Heart left ventricle (tissue), 16 donors: ENCODE measurements around the gene ZDHHC11. TPM values are rescaled to one million over a fixed set of nuclear protein-coding genes. Genes with fewer than 3 reads are reported as not detected.

Experiments
- ATAC-seq, 4 donors: fragments of 200-7000 bp; cut with Tn5 transposase; one replicate each; pipeline ENCODE4 v1.9.1; 2020 to 2022; ENCODE audit warnings: moderate library complexity in 4 of 4, mild to moderate bottlenecking in 3 of 4, moderate number of reproducible peaks in 1 of 4
- DNase-seq, 5 donors: peaks; one replicate each; pipeline ENCODE4 v3.0.0-alpha.2; 2020
- H3K27ac ChIP-seq, 12 donors: fragments of 200-600 bp; sonication (generic) in 4 of 12; one replicate each; pipeline versions ENCODE4 v1.5.0 to v1.8.0; 2016 to 2022; ENCODE audit warnings: mild to moderate bottlenecking in 2 of 12
- H3K27me3 ChIP-seq, 9 donors: fragments of 200-600 bp; sonication (generic) in 2 of 9; one replicate each; pipeline versions ENCODE4 v1.5.1 to v1.8.0; 2016 to 2022; ENCODE audit warnings: mild to moderate bottlenecking in 3 of 9
- H3K36me3 ChIP-seq, 9 donors: fragments of 200-600 bp; sonication (generic) in 2 of 9; one replicate each; pipeline versions ENCODE4 v1.5.0 to v1.8.0; 2018 to 2022; ENCODE audit warnings: mild to moderate bottlenecking in 2 of 9
- H3K4me1 ChIP-seq, 12 donors: fragments of 200-600 bp; sonication (generic) in 4 of 12; one replicate each; pipeline versions ENCODE4 v1.5.0 to v1.8.0; 2016 to 2022; ENCODE audit warnings: mild to moderate bottlenecking in 3 of 12
- H3K4me3 ChIP-seq, 12 donors: fragments of 200-600 bp; sonication (generic) in 4 of 12; one replicate each; pipeline versions ENCODE4 v1.5.0 to v1.8.0; 2017 to 2022; ENCODE audit warnings: mild to moderate bottlenecking in 9 of 12, moderate library complexity in 4 of 12
- H3K9me3 ChIP-seq, 12 donors: fragments of 200-600 bp; sonication (generic) in 4 of 12; one replicate each; pipeline versions ENCODE4 v1.5.0 to v1.8.0; 2016 to 2022; ENCODE audit warnings: mild to moderate bottlenecking in 1 of 12
- CTCF ChIP-seq, 12 donors: fragments of 200-600 bp; sonication (generic) in 4 of 12; IDR thresholded peaks; one replicate each; pipeline versions ENCODE4 v1.5.0 to v1.8.0; 2018 to 2022; ENCODE audit warnings: antibody characterized with exemption in 12 of 12, mild to moderate bottlenecking in 5 of 12
- POLR2A ChIP-seq, 2 donors: fragments of 450-650 bp; IDR thresholded peaks; one replicate each; pipeline ENCODE4 v1.6.1; 2017; ENCODE audit warnings: antibody characterized with exemption in 2 of 2, mild to moderate bottlenecking in 2 of 2, moderate library complexity in 2 of 2
- WGBS, 4 donors: extraction: QIAGEN DNeasy Blood & Tissue Kit in 2 of 4; methylation state at CpG; one replicate each; pipeline versions ENCODE4 v1.1.5 to v1.1.7; 2013 to 2018; 5-methylcytosine and 5-hydroxymethylcytosine counted together
- intact Hi-C, 10 donors: fragments of 100-400 bp; cut with DNase I; formaldehyde crosslinking; loops; one replicate each; pipeline versions ENCODE4 v1.11.1 to v1.14.2; 2022
- polyA plus RNA-seq, 2 donors: library from polyadenylated mRNA; stranded (reverse); fragments of 200-250 nt; gene quantifications; one replicate each; pipeline ENCODE4 v1.2.3, GENCODE V29; 2013
- total RNA-seq, 9 donors: library from RNA; depleted of rRNA in 2 of 9; stranded (reverse); fragments of >200 nt in 2 of 9; fragmentation: NEBNext Ultra II Directional in 3 of 9; extraction: Animal tissue kit (Norgen Biotek cat#: 25700) in 3 of 9; gene quantifications; one replicate each; pipeline versions ENCODE4 v1.1.0 to v1.2.4, GENCODE V29; 2016 to 2023
- donor health status: ischemic (EF 13 %, LVEDD 7.1; RV severe dilation, severe dysfunction).
- donor health status: healthy with polysubstance abuse.
- donor health status: DM: no; HTN: yes; CAD: no.
- donor health status: DM: no; HTN: no; CAD: no.
- donor health status: ischemic (EF 25% LVEDD 6.9; RV normal size, moderate dysfunction).
- donor health status: ischemic (EF 25% LVEDD 5.7; RV mildly dilated, moderate dysfunction).
- donor health status: healthy.
- donor health status: DM: yes; HTN: yes; CAD: no.
- donor health status: ischemic (EF 35%, LVEDD 5.7; RV mildly dilated, moderate dysfunction).
- donor health status: nonischemic (EF 11% LVEDD 7.7; RV severe dilation, severe dysfunction).
- donor health status: DM: yes; HTN: yes; CAD: no.
- donor health status: PGD.
- donor health status: ischemic (EF 29% LVEDD 5.4; RV normal size, mild dysfunction).
- donor health status: nonischemic (EF 23%, LVEDD 6.1; RV moderate dilation, normal function).

Gene ZDHHC11
- total and polyA plus RNA-seq, 11 donors: 6.3 to 25.0 (median 10.8) TPM

GRCh38 chr5:760363-761058, 90.3 kb downstream of the ZDHHC11 start:
- Histone ChIP-seq H3K36me3 (peaks cover 0 to 29% (median 0%) of the 10 kb centered on the region in 9 donors), H3K27ac (peak overlapping the region in 4 of 12 donors; percentile 79 to 92 (median 87)), H3K27me3 (no peaks in the 10 kb centered on the region), H3K4me3 (no peak overlapping the region), H3K4me1 (peaks cover 5 to 61% (median 37%) of the 10 kb centered on the region in 12 donors), H3K9me3 (no peaks in the 10 kb centered on the region)
- WGBS, 4 donors: 96 to 97% (median 97%) methylated on average over 22 to 24 of the region's 24 CpGs
- intact Hi-C loops: loop anchor here in 3 of 10 donors (5.0 to 10.0 kb wide), 2 partner anchors 84 to 88 kb away; no protein-coding TSS in a partner anchor
- DNase-seq: peak in 4 of 5 donors; percentile 31 to 40 (median 36)
- TF ChIP-seq CTCF (IDR thresholded peaks at IDR 0.05) (no peak), POLR2A (IDR thresholded peaks at IDR 0.05) (no peak)
- no peak for ATAC-seq

GRCh38 chr5:759781-760362, 90.9 kb downstream of the ZDHHC11 start:
- Histone ChIP-seq H3K9me3 (no peaks in the 10 kb centered on the region), H3K4me3 (no peak overlapping the region), H3K27me3 (no peaks in the 10 kb centered on the region), H3K4me1 (peaks cover 5 to 61% (median 37%) of the 10 kb centered on the region in 12 donors), H3K27ac (peak overlapping the region in 11 of 12 donors; percentile 72 to 95 (median 84)), H3K36me3 (peaks cover 0 to 24% (median 0%) of the 10 kb centered on the region in 9 donors)
- ATAC-seq (no peak), DNase-seq (peak in 4 of 5 donors; percentile 34 to 61 (median 44))
- 94 to 96% (median 95%) methylated on average over 22 of the region's 22 CpGs for WGBS, 4 donors
- intact Hi-C loops: loop anchor here in 8 of 10 donors (2.0 to 10.0 kb wide), 5 partner anchors 25 to 88 kb away; partner anchors contain the start of gene ZDHHC11B (in 2 of the 8)
- TF ChIP-seq POLR2A (IDR thresholded peaks at IDR 0.05): no peak
- TF ChIP-seq CTCF (IDR thresholded peaks at IDR 0.05): no peak

- Histone ChIP-seq H3K4me1 (peaks cover 5 to 61% (median 37%) of the 10 kb centered on the region in 12 donors), H3K9me3 (no peaks in the 10 kb centered on the region), H3K36me3 (peaks cover 0 to 20% (median 0%) of the 10 kb centered on the region in 9 donors), H3K27me3 (no peaks in the 10 kb centered on the region), H3K4me3 (peak overlapping the region in 10 of 12 donors; percentile 2 to 38 (median 20)), H3K27ac (peak overlapping the region; percentile 29 to 95 (median 83))
- ATAC-seq (peak; percentile 68 to 82 (median 72)), DNase-seq (peak; percentile 82 to 96 (median 89))
- TF ChIP-seq POLR2A (IDR thresholded peaks at IDR 0.05) (peak in 1 of 2 donors; percentile 25), CTCF (IDR thresholded peaks at IDR 0.05) (peak in 4 of 12 donors; percentile 5 to 35 (median 13))
- WGBS, 4 donors: 22 to 34% (median 25%) methylated on average over 33 of the region's 33 CpGs
- intact Hi-C loops: loop anchor here in 5 of 10 donors (2.0 to 10.0 kb wide), 5 partner anchors 26 to 88 kb away; partner anchors contain the start of gene ZDHHC11B (in 2 of the 5)
Measured at GRCh38 chr5:759111-759751, 91.6 kb downstream of the ZDHHC11 start.
